Measurements from ENCODE around the gene KISS1.

Gene KISS1

GRCh38 chr1:204217648-204218000, 21.3 kb upstream of the KISS1 start:
- no peak overlapping the region for H3K27ac ChIP-seq
- H3K36me3 ChIP-seq (ENCODE audit: control insufficient read depth, insufficient read depth, low read length), result no peaks in the 10 kb centered on the region
- TF ChIP-seq CTCF (IDR thresholded peaks at IDR 0.05), result no peak
- H3K4me3 ChIP-seq (ENCODE audit: low read depth, low read length), result no peak overlapping the region
- no peaks in the 10 kb centered on the region for H3K4me1 ChIP-seq
- H3K79me2 ChIP-seq, result no peaks in the 10 kb centered on the region
- no peak overlapping the region for H3K4me2 ChIP-seq (ENCODE audit: low read length)
- no peaks in the 10 kb centered on the region for H3K27me3 ChIP-seq (ENCODE audit: control insufficient read depth, insufficient read depth, low read length)
- no peak overlapping the region for H3K9ac ChIP-seq
- H3K9me3 ChIP-seq (ENCODE audit: control insufficient read depth, low read length), result no peaks in the 10 kb centered on the region
- H2AFZ ChIP-seq, result no peak overlapping the region

GRCh38 chr1:204216880-204217647, 20.8 kb upstream of the KISS1 start:
- no peaks in the 10 kb centered on the region for H3K36me3 ChIP-seq (ENCODE audit: control insufficient read depth, insufficient read depth, low read length)

GRCh38 chr1:204216236-204216635, 19.9 kb upstream of the KISS1 start:
- no peak overlapping the region for H3K4me3 ChIP-seq (ENCODE audit: low read depth, low read length)
- H2AFZ ChIP-seq, result no peak overlapping the region
- H3K9ac ChIP-seq, result no peak overlapping the region
- H3K4me1 ChIP-seq, result no peaks in the 10 kb centered on the region
- no peak overlapping the region for H3K27ac ChIP-seq
- H3K27me3 ChIP-seq (ENCODE audit: control insufficient read depth, insufficient read depth, low read length), result no peaks in the 10 kb centered on the region
- no peaks in the 10 kb centered on the region for H3K36me3 ChIP-seq (ENCODE audit: control insufficient read depth, insufficient read depth, low read length)
- H3K9me3 ChIP-seq (ENCODE audit: control insufficient read depth, low read length), result no peaks in the 10 kb centered on the region
- no peak overlapping the region for H3K4me2 ChIP-seq (ENCODE audit: low read length)
- H3K79me2 ChIP-seq, result no peaks in the 10 kb centered on the region
- no peak for TF ChIP-seq CTCF (IDR thresholded peaks at IDR 0.05)

More at GRCh38 chr1:204216880-204217647, 20.8 kb upstream of the KISS1 start:
- Histone ChIP-seq H3K4me2 (ENCODE audit: low read length) (no peak overlapping the region), H2AFZ (no peak overlapping the region), H3K27me3 (ENCODE audit: control insufficient read depth, insufficient read depth, low read length) (no peaks in the 10 kb centered on the region), H3K9me3 (ENCODE audit: control insufficient read depth, low read length) (no peaks in the 10 kb centered on the region), H3K4me1 (no peaks in the 10 kb centered on the region), H3K79me2 (no peaks in the 10 kb centered on the region), H3K27ac (no peak overlapping the region), H3K4me3 (ENCODE audit: low read depth, low read length) (no peak overlapping the region), H3K9ac (no peak overlapping the region)
- no peak for TF ChIP-seq CTCF (IDR thresholded peaks at IDR 0.05)

GRCh38 chr1:204213668-204214662, 17.7 kb upstream of the KISS1 start, which contains the start of gene GOLT1A:
GOLT1A (minus strand) TSS chr1:204213988; CDS start chr1:204213906, 82 bp downstream.
- Histone ChIP-seq H3K4me2 (ENCODE audit: low read length) (peak within 1 kb of the TSS; percentile 71), H3K27me3 (ENCODE audit: control insufficient read depth, insufficient read depth, low read length) (no peaks in the 10 kb centered on the region), H3K36me3 (ENCODE audit: control insufficient read depth, insufficient read depth, low read length) (no peaks in the 10 kb centered on the region), H2AFZ (peak within 1 kb of the TSS; percentile 44), H3K4me1 (no peaks in the 10 kb centered on the region), H3K9me3 (ENCODE audit: control insufficient read depth, low read length) (no peaks in the 10 kb centered on the region), H3K27ac (no peak within 1 kb of the TSS), H3K9ac (no peak within 1 kb of the TSS), H3K79me2 (no peaks in the 10 kb centered on the region), H3K4me3 (ENCODE audit: low read depth, low read length) (peak within 1 kb of the TSS; percentile 46)
- peak; percentile 29 for TF ChIP-seq CTCF (IDR thresholded peaks at IDR 0.05)

All from parathyroid adenoma (tissue), 2 donors.